Neural progenitor cell (in vitro differentiated cells): Measurements from ENCODE around the gene PLCG1. TPM values are rescaled to one million over a fixed set of nuclear protein-coding genes. Genes with fewer than 3 reads are reported as not detected.
A peak's percentile ranks its signal among the peaks of the same experiment; 100 is the strongest.

Experiments used
- DNase-seq: peaks from one replicate; pipeline ENCODE4 v3.0.0-alpha.2; 2016; ENCODE audit warnings: low spot score
- H2AFZ ChIP-seq: fragments of 200-600 bp; sonication (generic); replicated peaks from 2 replicates; pipeline ENCODE4 v1.6.1; 2016; ENCODE audit warnings: antibody characterized with exemption
- H3F3A ChIP-seq: fragments of 200-600 bp; sonication (generic); 2 replicates; pipeline ENCODE4 v1.6.1; 2016; ENCODE audit warnings: antibody characterized with exemption, low read depth
- H3K27ac ChIP-seq: fragments of 200-600 bp; sonication (generic); 2 replicates; pipeline ENCODE4 v1.5.1; 2016; ENCODE audit warnings: mild to moderate bottlenecking
- H3K27me3 ChIP-seq: fragments of 200-600 bp; sonication (generic); 2 replicates; pipeline ENCODE4 v1.6.1; 2016; ENCODE audit warnings: mild to moderate bottlenecking, moderate library complexity
- H3K36me3 ChIP-seq: fragments of 200-600 bp; sonication (generic); 2 replicates; pipeline ENCODE4 v1.5.1; 2016
- H3K4me1 ChIP-seq: fragments of 200-600 bp; sonication (generic); 2 replicates; pipeline ENCODE4 v1.6.1; 2016; ENCODE audit warnings: mixed run types
- H3K4me2 ChIP-seq: fragments of 200-600 bp; sonication (generic); 2 replicates; pipeline ENCODE4 v1.6.1; 2016
- H3K4me3 ChIP-seq: fragments of 200-600 bp; sonication (generic); 2 replicates; pipeline ENCODE4 v1.5.1; 2016
- H3K79me2 ChIP-seq: fragments of 200-600 bp; sonication (generic); 2 replicates; pipeline ENCODE4 v1.6.1; 2016; ENCODE audit warnings: low read depth
- H3K9ac ChIP-seq: fragments of 200-600 bp; sonication (generic); 2 replicates; pipeline ENCODE4 v1.6.1; 2016
- H3K9me3 ChIP-seq: fragments of 200-600 bp; sonication (generic); 2 replicates; pipeline ENCODE4 v1.5.1; 2016; ENCODE audit warnings: low read depth
- H4K20me1 ChIP-seq: fragments of 200-600 bp; sonication (generic); 2 replicates; pipeline ENCODE4 v1.6.1; 2016; ENCODE audit warnings: low read depth
- H3K27ac Mint-ChIP-seq: 3 replicates; pipeline ENCODE4 v1.8.0; 2021; ENCODE audit warnings: mixed read lengths
- H3K27me3 Mint-ChIP-seq: 2 replicates; pipeline ENCODE4 v1.8.0; 2022; ENCODE audit warnings: low read depth, mild to moderate bottlenecking, inconsistent platforms, moderate library complexity, mixed read lengths; ENCODE audit not compliant: insufficient read depth
- H3K36me3 Mint-ChIP-seq: 3 replicates; pipeline ENCODE4 v1.8.0; 2021; ENCODE audit warnings: mixed read lengths
- H3K4me1 Mint-ChIP-seq: 3 replicates; pipeline ENCODE4 v1.8.0; 2021; ENCODE audit warnings: mixed read lengths
- H3K4me3 Mint-ChIP-seq: 3 replicates; pipeline ENCODE4 v1.8.0; 2021; ENCODE audit warnings: mild to moderate bottlenecking, moderate library complexity, mixed read lengths
- H3K9me3 Mint-ChIP-seq: 3 replicates; pipeline ENCODE4 v1.8.0; 2020; ENCODE audit warnings: mixed read lengths
- EZH2 ChIP-seq: fragments of 200-600 bp; sonication (generic); IDR thresholded peaks from 2 replicates; pipeline ENCODE4 v1.6.1; 2017; ENCODE audit warnings: antibody characterized with exemption, mild to moderate bottlenecking, moderate library complexity
- EZH2phosphoT487 ChIP-seq: fragments of 200-600 bp; sonication (generic); IDR thresholded peaks from 2 replicates; pipeline ENCODE4 v1.6.1; 2017; ENCODE audit warnings: antibody characterized with exemption
- total RNA-seq: library from RNA; depleted of rRNA; stranded (reverse); fragments of >200 nt; gene quantifications from 2 replicates; pipeline ENCODE4 v1.2.3, GENCODE V29; 2015; ENCODE audit warnings: low replicate concordance
- TF ChIP-seq, protein P1 (sequence below): fragments of 200-600 bp; sonication (generic); IDR thresholded peaks from 2 replicates; pipeline ENCODE4 v1.5.1; 2017; ENCODE audit warnings: antibody characterized with exemption, mild to moderate bottlenecking

The PLCG1 gene
- total RNA-seq, 1 donor from 2014 or later: 146 TPM

DNA sequence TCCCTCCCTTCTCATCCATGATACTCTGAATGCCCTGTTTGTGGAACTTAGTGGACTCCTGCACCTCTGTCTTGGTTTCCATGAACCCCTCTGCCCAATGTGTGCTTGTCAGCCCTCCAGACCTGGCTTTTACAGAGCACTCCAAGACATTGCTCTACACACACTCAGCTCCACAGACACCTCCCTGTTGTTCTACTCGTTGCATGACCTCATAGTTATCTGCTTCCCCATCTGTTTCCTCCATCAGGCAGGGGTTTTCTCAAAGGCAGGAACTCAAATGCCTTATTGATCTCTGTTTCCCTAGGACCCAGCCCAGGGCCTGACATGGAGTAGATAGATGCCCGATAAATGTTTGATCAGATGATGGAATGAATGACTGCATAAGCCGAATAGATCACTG, 13.3 kb downstream of the PLCG1 start:
- peaks cover 27% of the 10 kb centered on the region for H3K4me1 Mint-ChIP-seq
- peak overlapping the region; percentile 34 for H3K27ac Mint-ChIP-seq

DNA sequence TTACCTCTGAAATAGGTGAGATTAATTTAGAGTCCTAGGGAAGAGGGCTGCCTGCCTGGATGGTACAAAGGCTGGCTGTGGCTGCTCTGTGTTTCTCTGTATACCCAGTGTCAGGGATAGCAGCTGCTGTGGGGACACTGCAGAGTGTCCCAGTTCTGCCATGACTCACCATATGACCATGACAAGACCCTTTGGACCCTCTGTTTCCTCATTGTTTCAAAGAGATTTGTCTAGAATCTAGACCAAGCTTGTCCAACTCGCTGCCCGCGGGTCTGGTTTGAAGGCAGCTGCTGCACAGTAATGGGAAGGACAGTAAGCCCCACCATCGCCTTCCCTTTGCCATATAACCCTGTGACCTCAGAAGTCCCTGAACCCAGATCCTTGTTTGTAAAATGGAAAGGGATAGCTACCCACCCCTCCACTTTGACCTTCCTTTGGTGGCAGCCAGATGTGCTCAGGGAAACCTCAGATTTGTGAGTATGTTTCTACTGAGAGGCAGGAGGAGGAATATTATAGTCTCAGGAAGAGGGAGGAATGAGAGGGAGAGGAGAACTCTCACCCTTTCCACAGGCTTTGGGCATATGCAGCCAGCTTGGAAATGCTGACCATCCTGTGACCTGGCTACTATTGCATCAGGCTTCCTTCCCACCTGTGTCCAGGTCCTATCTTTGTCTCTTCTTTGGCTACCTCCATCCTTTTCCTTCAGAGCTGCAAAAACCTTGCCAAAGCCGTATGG, 14.0 kb downstream of the PLCG1 start:
- H3K9me3 Mint-ChIP-seq: no peaks in the 10 kb centered on the region
- no peak overlapping the region for H3K4me3 ChIP-seq
- peaks cover 23% of the 10 kb centered on the region for H3K36me3 Mint-ChIP-seq
- no peaks in the 10 kb centered on the region for H3K4me1 ChIP-seq
- no peak overlapping the region for H3K27ac ChIP-seq
- peaks cover 100% of the 10 kb centered on the region for H4K20me1 ChIP-seq
- no peak for DNase-seq
- H3K79me2 ChIP-seq: peaks cover 100% of the 10 kb centered on the region
- H3F3A ChIP-seq: no peaks in the 10 kb centered on the region
- no peaks in the 10 kb centered on the region for H3K27me3 ChIP-seq
- H3K9ac ChIP-seq: no peak overlapping the region
- no peak overlapping the region for H2AFZ ChIP-seq
- H3K4me2 ChIP-seq: no peak overlapping the region
- no peak overlapping the region for H3K4me3 Mint-ChIP-seq
- no peaks in the 10 kb centered on the region for H3K36me3 ChIP-seq
- no peaks in the 10 kb centered on the region for H3K9me3 ChIP-seq
- TF ChIP-seq, protein P1, sequence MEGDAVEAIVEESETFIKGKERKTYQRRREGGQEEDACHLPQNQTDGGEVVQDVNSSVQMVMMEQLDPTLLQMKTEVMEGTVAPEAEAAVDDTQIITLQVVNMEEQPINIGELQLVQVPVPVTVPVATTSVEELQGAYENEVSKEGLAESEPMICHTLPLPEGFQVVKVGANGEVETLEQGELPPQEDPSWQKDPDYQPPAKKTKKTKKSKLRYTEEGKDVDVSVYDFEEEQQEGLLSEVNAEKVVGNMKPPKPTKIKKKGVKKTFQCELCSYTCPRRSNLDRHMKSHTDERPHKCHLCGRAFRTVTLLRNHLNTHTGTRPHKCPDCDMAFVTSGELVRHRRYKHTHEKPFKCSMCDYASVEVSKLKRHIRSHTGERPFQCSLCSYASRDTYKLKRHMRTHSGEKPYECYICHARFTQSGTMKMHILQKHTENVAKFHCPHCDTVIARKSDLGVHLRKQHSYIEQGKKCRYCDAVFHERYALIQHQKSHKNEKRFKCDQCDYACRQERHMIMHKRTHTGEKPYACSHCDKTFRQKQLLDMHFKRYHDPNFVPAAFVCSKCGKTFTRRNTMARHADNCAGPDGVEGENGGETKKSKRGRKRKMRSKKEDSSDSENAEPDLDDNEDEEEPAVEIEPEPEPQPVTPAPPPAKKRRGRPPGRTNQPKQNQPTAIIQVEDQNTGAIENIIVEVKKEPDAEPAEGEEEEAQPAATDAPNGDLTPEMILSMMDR: no peak
- TF ChIP-seq EZH2phosphoT487: no peak
- no peak for TF ChIP-seq EZH2
- no peak overlapping the region for H3K27ac Mint-ChIP-seq
- peaks cover 27% of the 10 kb centered on the region for H3K4me1 Mint-ChIP-seq
- H3K27me3 Mint-ChIP-seq: peaks cover 8% of the 10 kb centered on the region

More for the DNA sequence above, 13.3 kb downstream of the PLCG1 start:
- Histone ChIP-seq H3K4me3 (no peak overlapping the region), H3F3A (no peaks in the 10 kb centered on the region), H3K9ac (no peak overlapping the region), H3K9me3 (no peaks in the 10 kb centered on the region), H2AFZ (no peak overlapping the region), H3K4me2 (no peak overlapping the region), H3K4me1 (no peaks in the 10 kb centered on the region), H3K79me2 (peaks cover 100% of the 10 kb centered on the region), H4K20me1 (peaks cover 100% of the 10 kb centered on the region), H3K27me3 (no peaks in the 10 kb centered on the region), H3K27ac (no peak overlapping the region), H3K36me3 (no peaks in the 10 kb centered on the region)
- Mint-ChIP-seq H3K9me3 (no peaks in the 10 kb centered on the region), H3K4me3 (no peak overlapping the region), H3K27me3 (peaks cover 8% of the 10 kb centered on the region), H3K36me3 (peaks cover 24% of the 10 kb centered on the region)
- no peak for DNase-seq
- TF ChIP-seq EZH2phosphoT487: no peak
- TF ChIP-seq, protein P1: no peak

DNA sequence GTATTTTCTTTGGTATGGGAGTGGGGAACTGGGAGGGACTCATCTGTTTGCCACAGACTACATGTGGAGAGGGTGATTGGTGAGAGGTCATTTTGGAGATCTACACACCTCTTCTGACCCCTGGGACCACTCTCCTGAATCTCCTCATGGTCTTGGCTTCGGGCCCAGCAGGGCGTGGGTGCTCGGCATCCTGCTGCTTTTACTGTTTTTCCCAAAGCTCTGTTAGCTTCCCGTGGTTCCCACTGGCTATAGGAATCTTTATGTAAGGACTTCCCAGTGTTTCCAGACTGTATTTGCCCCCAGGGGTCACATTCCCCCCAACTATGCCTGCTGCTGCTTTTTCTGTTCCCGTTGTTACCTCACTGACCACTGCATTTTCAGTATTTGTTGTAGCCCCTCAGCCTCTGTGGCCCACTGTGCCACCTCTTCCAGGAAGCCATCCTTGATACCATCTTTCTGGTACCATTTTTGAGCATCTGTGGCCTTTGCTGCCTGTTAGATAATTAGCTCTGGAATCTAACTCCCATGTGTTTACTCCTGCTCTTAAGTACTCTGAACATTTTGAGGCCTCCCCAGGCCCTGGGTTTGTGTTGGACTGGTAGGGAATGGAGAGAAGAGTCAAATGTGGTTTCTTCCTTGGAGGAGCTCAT, 14.9 kb downstream of the PLCG1 start:
- Mint-ChIP-seq H3K4me3 (peak overlapping the region; percentile 30), H3K36me3 (peaks cover 18% of the 10 kb centered on the region), H3K4me1 (peaks cover 26% of the 10 kb centered on the region), H3K9me3 (no peaks in the 10 kb centered on the region), H3K27ac (no peak overlapping the region), H3K27me3 (peaks cover 8% of the 10 kb centered on the region)
- Histone ChIP-seq H3K79me2 (peaks cover 100% of the 10 kb centered on the region), H3K9me3 (no peaks in the 10 kb centered on the region), H4K20me1 (peaks cover 100% of the 10 kb centered on the region), H3K4me3 (no peak overlapping the region), H3F3A (no peaks in the 10 kb centered on the region), H2AFZ (no peak overlapping the region), H3K4me1 (no peaks in the 10 kb centered on the region), H3K27me3 (no peaks in the 10 kb centered on the region), H3K36me3 (no peaks in the 10 kb centered on the region), H3K9ac (no peak overlapping the region), H3K27ac (no peak overlapping the region), H3K4me2 (no peak overlapping the region)
- DNase-seq: no peak
- TF ChIP-seq, protein P1: no peak
- no peak for TF ChIP-seq EZH2
